Fibroblast of villous mesenchyme (primary cell): Measurements from ENCODE around the gene EIF5AL1. TPM values are rescaled to one million over a fixed set of nuclear protein-coding genes. Genes with fewer than 3 reads are reported as not detected.

Source experiments
- DNase-seq: peaks from one replicate; pipeline ENCODE4 v3.0.0-alpha.2; 2010; ENCODE audit warnings: low read depth
- H3K4me3 ChIP-seq: 2 replicates; pipeline ENCODE4 v1.5.1; 2011; ENCODE audit warnings: low read depth, mild to moderate bottlenecking, low read length
- CTCF ChIP-seq: IDR thresholded peaks from 2 replicates; pipeline ENCODE4 v1.5.1; 2012; ENCODE audit warnings: low read depth, mild to moderate bottlenecking, low read length; ENCODE audit not compliant: insufficient read depth
- total RNA-seq: library from RNA; depleted of rRNA; stranded (reverse); fragments of >200 nt; gene quantifications from 2 replicates; pipeline ENCODE4 v1.2.3, GENCODE V29; 2012

The EIF5AL1 gene
- total RNA-seq, 1 donor: 0.86 TPM

- DNase-seq: no peak
- TF ChIP-seq CTCF: no peak
- no peak overlapping the region for H3K4me3 ChIP-seq
Measured at GRCh38 chr10:79492839-79493238, 19.5 kb upstream of the EIF5AL1 start.

DNA sequence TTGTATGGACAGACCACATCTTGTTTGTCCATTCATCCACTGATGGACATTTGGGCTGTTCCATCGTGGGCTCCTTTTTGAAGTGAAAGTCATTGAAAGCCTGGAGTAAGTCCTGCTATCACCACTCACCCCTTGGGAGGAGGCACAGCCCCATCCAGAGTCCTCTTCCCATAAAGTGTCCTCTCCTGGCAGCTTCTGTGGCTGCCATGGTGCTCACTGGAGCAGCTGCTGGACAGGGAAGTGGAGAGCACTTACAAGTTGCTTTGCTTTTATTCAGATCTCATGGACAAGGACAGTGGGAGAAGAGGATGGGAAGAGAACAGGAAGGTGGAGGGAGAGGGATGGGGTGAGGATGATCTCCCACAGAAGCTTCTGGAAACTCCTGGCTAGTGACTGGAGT lies 18.5 kb upstream of the EIF5AL1 start:
- no peak for DNase-seq
- H3K4me3 ChIP-seq: no peak overlapping the region
- no peak for TF ChIP-seq CTCF

GRCh38 chr10:79494871-79495705 lies 17.2 kb upstream of the EIF5AL1 start:
- TF ChIP-seq CTCF: no peak
- no peak overlapping the region for H3K4me3 ChIP-seq
- DNase-seq: no peak

DNA sequence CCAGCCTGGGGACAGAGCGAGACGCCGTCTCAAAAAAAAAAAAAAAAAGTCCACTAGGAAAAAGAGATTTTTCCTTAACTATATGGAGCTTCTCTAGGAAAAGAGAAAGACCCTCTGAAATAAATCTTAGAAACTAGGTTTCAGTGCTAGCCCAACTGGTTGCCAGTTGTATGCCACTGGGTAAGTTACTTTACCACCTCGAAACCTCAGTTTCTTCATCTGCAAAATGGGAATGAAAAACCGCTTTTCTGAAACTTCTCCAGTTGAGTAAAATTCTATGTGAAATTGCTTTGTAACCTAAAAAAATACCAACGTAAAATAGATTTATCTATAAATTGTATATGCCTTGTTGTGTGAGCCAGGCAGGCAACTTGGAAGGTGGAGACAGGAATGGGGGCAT lies 16.5 kb upstream of the EIF5AL1 start:
- no peak for DNase-seq
- no peak overlapping the region for H3K4me3 ChIP-seq
- TF ChIP-seq CTCF: no peak

GRCh38 chr10:79496896-79497295 lies 15.4 kb upstream of the EIF5AL1 start:
- TF ChIP-seq CTCF: no peak
- DNase-seq: no peak
- no peak overlapping the region for H3K4me3 ChIP-seq

GRCh38 chr10:79498291-79498829 lies 14.0 kb upstream of the EIF5AL1 start:
- no peak for TF ChIP-seq CTCF
- no peak overlapping the region for H3K4me3 ChIP-seq
- no peak for DNase-seq
